A549 (cell line): Measurements from ENCODE around the gene JAZF1.

Source experiments
- CHD4 ChIP-seq: fragments of 200-600 bp; sonication (generic); IDR thresholded peaks from 2 replicates; pipeline ENCODE4 v1.6.1; 2016; ENCODE audit warnings: antibody characterized with exemption, mild to moderate bottlenecking, borderline replicate concordance
- EHMT2 ChIP-seq: fragments of 200-600 bp; sonication (generic); IDR thresholded peaks from 2 replicates; pipeline ENCODE4 v1.6.1; 2016; ENCODE audit warnings: antibody characterized with exemption, low read depth, mild to moderate bottlenecking, moderate library complexity
- JUN ChIP-seq, 2 experiments: fragments of >200 bp; sonication (Bioruptor Twin); formaldehyde crosslinking; IDR thresholded peaks; 2 replicates in 1 of 2; 3 replicates in 1 of 2; pipeline ENCODE4 v1.6.1; 2016 to 2017
- MYC ChIP-seq: IDR thresholded peaks from 2 replicates; pipeline ENCODE4 v1.6.1; 2012; ENCODE audit warnings: mild to moderate bottlenecking, inconsistent platforms, low read length, improper control_type of control experiment, borderline replicate concordance
- POLR2A ChIP-seq: IDR thresholded peaks from 2 replicates; pipeline ENCODE4 v1.6.1; 2012; ENCODE audit warnings: mild to moderate bottlenecking, low read length
- RAD21 ChIP-seq, 2 experiments: fragments of >200 bp in 1 of 2; sonication (Bioruptor Twin) in 1 of 2; formaldehyde crosslinking in 1 of 2; IDR thresholded peaks in 1 of 2; conservative IDR thresholded peaks in 1 of 2; 2 replicates in 1 of 2; 3 replicates in 1 of 2; pipeline ENCODE4 v1.6.1; 2012 to 2018; ENCODE audit warnings: inconsistent platforms in 1 of 2
- TF ChIP-seq, protein P1 (sequence below): fragments of >200 bp; sonication (Bioruptor Twin); formaldehyde crosslinking; IDR thresholded peaks from 3 replicates; pipeline ENCODE4 v1.5.1; 2016
- TF ChIP-seq, protein P2 (sequence below): fragments of 200-600 bp; sonication (generic); IDR thresholded peaks from 2 replicates; pipeline ENCODE4 v1.6.1; 2016; ENCODE audit warnings: antibody characterized with exemption, mild to moderate bottlenecking, moderate library complexity
- TF ChIP-seq, protein P3 (sequence below): IDR thresholded peaks from 2 replicates; pipeline ENCODE4 v1.6.1; 2012
- TF ChIP-seq, protein P4 (sequence below): fragments of 250-450 bp; sonication (Bioruptor Pico); IDR thresholded peaks from 2 replicates; pipeline ENCODE4 v1.5.0; 2021; ENCODE audit warnings: mild to moderate bottlenecking, moderate library complexity, borderline replicate concordance

DNA sequence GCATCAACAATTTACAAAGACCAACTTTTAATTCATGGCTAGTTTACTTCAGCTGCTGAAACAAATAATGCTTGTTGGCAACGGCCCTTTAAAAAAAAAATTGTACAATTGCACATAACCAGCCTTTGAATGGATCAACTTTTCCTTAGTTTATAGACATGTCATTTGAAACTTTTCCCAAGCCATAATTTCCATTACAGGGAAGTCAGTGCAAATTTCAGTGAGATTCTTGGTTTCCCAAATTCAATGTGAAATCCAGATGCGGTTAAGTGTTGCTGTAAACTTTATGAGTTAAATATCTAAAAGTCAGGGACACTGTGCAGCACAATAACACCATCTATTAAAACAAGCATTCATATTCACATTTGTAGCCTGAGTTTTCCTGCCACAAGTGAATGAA, 182.2 kb downstream of the JAZF1 start:
- TF ChIP-seq POLR2A (no peak), RAD21 (conservative IDR thresholded peaks at IDR 0.05 in 1 of 2, IDR thresholded peaks at IDR 0.05 in 1 of 2) (no peak), JUN (IDR thresholded peaks at IDR 0.05) (no peak), CHD4 (no peak), EHMT2 (no peak), MYC (no peak)
- TF ChIP-seq, protein P1, sequence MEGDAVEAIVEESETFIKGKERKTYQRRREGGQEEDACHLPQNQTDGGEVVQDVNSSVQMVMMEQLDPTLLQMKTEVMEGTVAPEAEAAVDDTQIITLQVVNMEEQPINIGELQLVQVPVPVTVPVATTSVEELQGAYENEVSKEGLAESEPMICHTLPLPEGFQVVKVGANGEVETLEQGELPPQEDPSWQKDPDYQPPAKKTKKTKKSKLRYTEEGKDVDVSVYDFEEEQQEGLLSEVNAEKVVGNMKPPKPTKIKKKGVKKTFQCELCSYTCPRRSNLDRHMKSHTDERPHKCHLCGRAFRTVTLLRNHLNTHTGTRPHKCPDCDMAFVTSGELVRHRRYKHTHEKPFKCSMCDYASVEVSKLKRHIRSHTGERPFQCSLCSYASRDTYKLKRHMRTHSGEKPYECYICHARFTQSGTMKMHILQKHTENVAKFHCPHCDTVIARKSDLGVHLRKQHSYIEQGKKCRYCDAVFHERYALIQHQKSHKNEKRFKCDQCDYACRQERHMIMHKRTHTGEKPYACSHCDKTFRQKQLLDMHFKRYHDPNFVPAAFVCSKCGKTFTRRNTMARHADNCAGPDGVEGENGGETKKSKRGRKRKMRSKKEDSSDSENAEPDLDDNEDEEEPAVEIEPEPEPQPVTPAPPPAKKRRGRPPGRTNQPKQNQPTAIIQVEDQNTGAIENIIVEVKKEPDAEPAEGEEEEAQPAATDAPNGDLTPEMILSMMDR: no peak
- TF ChIP-seq, protein P2, sequence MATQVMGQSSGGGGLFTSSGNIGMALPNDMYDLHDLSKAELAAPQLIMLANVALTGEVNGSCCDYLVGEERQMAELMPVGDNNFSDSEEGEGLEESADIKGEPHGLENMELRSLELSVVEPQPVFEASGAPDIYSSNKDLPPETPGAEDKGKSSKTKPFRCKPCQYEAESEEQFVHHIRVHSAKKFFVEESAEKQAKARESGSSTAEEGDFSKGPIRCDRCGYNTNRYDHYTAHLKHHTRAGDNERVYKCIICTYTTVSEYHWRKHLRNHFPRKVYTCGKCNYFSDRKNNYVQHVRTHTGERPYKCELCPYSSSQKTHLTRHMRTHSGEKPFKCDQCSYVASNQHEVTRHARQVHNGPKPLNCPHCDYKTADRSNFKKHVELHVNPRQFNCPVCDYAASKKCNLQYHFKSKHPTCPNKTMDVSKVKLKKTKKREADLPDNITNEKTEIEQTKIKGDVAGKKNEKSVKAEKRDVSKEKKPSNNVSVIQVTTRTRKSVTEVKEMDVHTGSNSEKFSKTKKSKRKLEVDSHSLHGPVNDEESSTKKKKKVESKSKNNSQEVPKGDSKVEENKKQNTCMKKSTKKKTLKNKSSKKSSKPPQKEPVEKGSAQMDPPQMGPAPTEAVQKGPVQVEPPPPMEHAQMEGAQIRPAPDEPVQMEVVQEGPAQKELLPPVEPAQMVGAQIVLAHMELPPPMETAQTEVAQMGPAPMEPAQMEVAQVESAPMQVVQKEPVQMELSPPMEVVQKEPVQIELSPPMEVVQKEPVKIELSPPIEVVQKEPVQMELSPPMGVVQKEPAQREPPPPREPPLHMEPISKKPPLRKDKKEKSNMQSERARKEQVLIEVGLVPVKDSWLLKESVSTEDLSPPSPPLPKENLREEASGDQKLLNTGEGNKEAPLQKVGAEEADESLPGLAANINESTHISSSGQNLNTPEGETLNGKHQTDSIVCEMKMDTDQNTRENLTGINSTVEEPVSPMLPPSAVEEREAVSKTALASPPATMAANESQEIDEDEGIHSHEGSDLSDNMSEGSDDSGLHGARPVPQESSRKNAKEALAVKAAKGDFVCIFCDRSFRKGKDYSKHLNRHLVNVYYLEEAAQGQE: no peak
- TF ChIP-seq, protein P3, sequence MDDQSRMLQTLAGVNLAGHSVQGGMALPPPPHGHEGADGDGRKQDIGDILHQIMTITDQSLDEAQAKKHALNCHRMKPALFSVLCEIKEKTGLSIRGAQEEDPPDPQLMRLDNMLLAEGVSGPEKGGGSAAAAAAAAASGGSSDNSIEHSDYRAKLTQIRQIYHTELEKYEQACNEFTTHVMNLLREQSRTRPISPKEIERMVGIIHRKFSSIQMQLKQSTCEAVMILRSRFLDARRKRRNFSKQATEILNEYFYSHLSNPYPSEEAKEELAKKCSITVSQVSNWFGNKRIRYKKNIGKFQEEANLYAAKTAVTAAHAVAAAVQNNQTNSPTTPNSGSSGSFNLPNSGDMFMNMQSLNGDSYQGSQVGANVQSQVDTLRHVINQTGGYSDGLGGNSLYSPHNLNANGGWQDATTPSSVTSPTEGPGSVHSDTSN: no peak
- TF ChIP-seq, protein P4, sequence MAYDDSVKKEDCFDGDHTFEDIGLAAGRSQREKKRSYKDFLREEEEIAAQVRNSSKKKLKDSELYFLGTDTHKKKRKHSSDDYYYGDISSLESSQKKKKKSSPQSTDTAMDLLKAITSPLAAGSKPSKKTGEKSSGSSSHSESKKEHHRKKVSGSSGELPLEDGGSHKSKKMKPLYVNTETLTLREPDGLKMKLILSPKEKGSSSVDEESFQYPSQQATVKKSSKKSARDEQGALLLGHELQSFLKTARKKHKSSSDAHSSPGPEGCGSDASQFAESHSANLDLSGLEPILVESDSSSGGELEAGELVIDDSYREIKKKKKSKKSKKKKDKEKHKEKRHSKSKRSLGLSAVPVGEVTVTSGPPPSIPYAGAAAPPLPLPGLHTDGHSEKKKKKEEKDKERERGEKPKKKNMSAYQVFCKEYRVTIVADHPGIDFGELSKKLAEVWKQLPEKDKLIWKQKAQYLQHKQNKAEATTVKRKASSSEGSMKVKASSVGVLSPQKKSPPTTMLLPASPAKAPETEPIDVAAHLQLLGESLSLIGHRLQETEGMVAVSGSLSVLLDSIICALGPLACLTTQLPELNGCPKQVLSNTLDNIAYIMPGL (CRISPR knock-in tag): no peak
